Uterus (tissue), 4 donors: ENCODE data around the gene ROM1. TPM values are rescaled to one million over a fixed set of nuclear protein-coding genes. Genes with fewer than 3 reads are reported as not detected.
"Not testable (repeated sequence)": the region's sequence is repeated elsewhere in the genome, so short reads cannot be mapped to it uniquely, and the experiment has no call there.

Experiments used
- DNase-seq, 2 donors: peaks; one replicate each; pipeline ENCODE4 v3.0.0-alpha.2; 2019 to 2020
- H3K27ac ChIP-seq, 2 donors: fragments of 200-600 bp; sonication (generic); 1 replicate in 1 of 2; 2 replicates in 1 of 2; pipeline ENCODE4 v1.5.1; 2016 to 2018
- H3K27me3 ChIP-seq, 2 donors: fragments of 200-600 bp; sonication (generic); one replicate each; pipeline ENCODE4 v1.5.1; 2018 to 2019; ENCODE audit warnings: control low read depth in 1 of 2
- H3K36me3 ChIP-seq, 2 donors: fragments of 200-600 bp; sonication (generic); one replicate each; pipeline ENCODE4 v1.5.1; 2019; ENCODE audit warnings: control low read depth in 1 of 2
- H3K4me1 ChIP-seq, 2 donors: fragments of 200-600 bp; sonication (generic); one replicate each; pipeline ENCODE4 v1.5.1; 2018 to 2019; ENCODE audit warnings: control low read depth in 1 of 2
- H3K4me3 ChIP-seq, 2 donors: fragments of 200-600 bp; sonication (generic); 1 replicate in 1 of 2; 2 replicates in 1 of 2; pipeline ENCODE4 v1.5.1; 2018 to 2019; ENCODE audit warnings: mild to moderate bottlenecking in 1 of 2
- H3K9me3 ChIP-seq, 2 donors: fragments of 200-600 bp; sonication (generic); one replicate each; pipeline ENCODE4 v1.5.1; 2019; ENCODE audit warnings: control low read depth in 1 of 2
- POLR2A ChIP-seq, 2 donors: fragments of 450-650 bp; IDR thresholded peaks; one replicate each; pipeline ENCODE4 v1.6.1; 2016; ENCODE audit warnings: antibody characterized with exemption in 2 of 2, mild to moderate bottlenecking in 1 of 2, moderate library complexity in 1 of 2
- intact Hi-C: fragments of 100-400 bp; cut with DNase I; formaldehyde crosslinking; loops from one replicate; pipeline ENCODE4 v1.15.1; 2023; ENCODE audit warnings: low total_unique reads
- total RNA-seq, 4 donors: library from RNA; depleted of rRNA in 3 of 4; stranded (reverse); fragments of >200 nt in 3 of 4; gene quantifications; one replicate each; pipeline versions ENCODE4 v1.1.0 to v1.2.4, GENCODE V29; 2014 to 2023
- TF ChIP-seq, protein P1 (sequence below), 4 experiments: fragments of 200-600 bp in 2 of 4; fragments of 450-650 bp in 2 of 4; sonication (generic) in 2 of 4; IDR thresholded peaks; one replicate each; pipeline ENCODE4 v1.5.1; 2016 to 2019; ENCODE audit warnings: antibody characterized with exemption in 4 of 4, mild to moderate bottlenecking in 2 of 4, moderate library complexity in 1 of 4
- donor health status: DM: yes; HTN: yes; CAD: no.

Gene ROM1
- total RNA-seq, 4 donors from 2014 or later = 0.77 to 11.9 (median 5.3) TPM; not detected in 1

GRCh38 chr11:62569611-62570010 lies 43.4 kb upstream of the ROM1 start:
- no peaks in the 10 kb centered on the region for H3K27me3 ChIP-seq
- no peak for DNase-seq
- no peak for TF ChIP-seq POLR2A (IDR thresholded peaks at IDR 0.05)
- TF ChIP-seq, protein P1, sequence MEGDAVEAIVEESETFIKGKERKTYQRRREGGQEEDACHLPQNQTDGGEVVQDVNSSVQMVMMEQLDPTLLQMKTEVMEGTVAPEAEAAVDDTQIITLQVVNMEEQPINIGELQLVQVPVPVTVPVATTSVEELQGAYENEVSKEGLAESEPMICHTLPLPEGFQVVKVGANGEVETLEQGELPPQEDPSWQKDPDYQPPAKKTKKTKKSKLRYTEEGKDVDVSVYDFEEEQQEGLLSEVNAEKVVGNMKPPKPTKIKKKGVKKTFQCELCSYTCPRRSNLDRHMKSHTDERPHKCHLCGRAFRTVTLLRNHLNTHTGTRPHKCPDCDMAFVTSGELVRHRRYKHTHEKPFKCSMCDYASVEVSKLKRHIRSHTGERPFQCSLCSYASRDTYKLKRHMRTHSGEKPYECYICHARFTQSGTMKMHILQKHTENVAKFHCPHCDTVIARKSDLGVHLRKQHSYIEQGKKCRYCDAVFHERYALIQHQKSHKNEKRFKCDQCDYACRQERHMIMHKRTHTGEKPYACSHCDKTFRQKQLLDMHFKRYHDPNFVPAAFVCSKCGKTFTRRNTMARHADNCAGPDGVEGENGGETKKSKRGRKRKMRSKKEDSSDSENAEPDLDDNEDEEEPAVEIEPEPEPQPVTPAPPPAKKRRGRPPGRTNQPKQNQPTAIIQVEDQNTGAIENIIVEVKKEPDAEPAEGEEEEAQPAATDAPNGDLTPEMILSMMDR (IDR thresholded peaks at IDR 0.05) = no peak
- peaks cover 0 to 5% of the 10 kb centered on the region in 2 donors for H3K4me1 ChIP-seq
- no peaks in the 10 kb centered on the region for H3K36me3 ChIP-seq
- H3K9me3 ChIP-seq = no peaks in the 10 kb centered on the region
- intact Hi-C loops = no loop called here
- H3K27ac ChIP-seq = no peak overlapping the region
- H3K4me3 ChIP-seq = no peak overlapping the region

- DNase-seq, H3K27me3 ChIP-seq, H3K36me3 ChIP-seq, H3K27ac ChIP-seq, H3K9me3 ChIP-seq, H3K4me3 ChIP-seq, intact Hi-C loops: not testable (repeated sequence)
- H3K4me1 ChIP-seq = peaks cover 0 to 15% of the 10 kb centered on the region in 2 donors
Measured at GRCh38 chr11:62570903-62571302, 42.2 kb upstream of the ROM1 start.

GRCh38 chr11:62571493-62571892 lies 41.6 kb upstream of the ROM1 start:
- peaks cover 0 to 17% of the 10 kb centered on the region in 2 donors for H3K4me1 ChIP-seq
- H3K27me3 ChIP-seq, H3K9me3 ChIP-seq, intact Hi-C loops, H3K36me3 ChIP-seq, DNase-seq, H3K27ac ChIP-seq, H3K4me3 ChIP-seq: not testable (repeated sequence)

GRCh38 chr11:62572431-62572830 lies 40.6 kb upstream of the ROM1 start:
- intact Hi-C loops = no loop called here
- DNase-seq = no peak
- TF ChIP-seq, protein P1 (IDR thresholded peaks at IDR 0.05) = no peak
- no peak for TF ChIP-seq POLR2A (IDR thresholded peaks at IDR 0.05)
- peak overlapping the region; percentile 77 to 90 for H3K27ac ChIP-seq
- no peaks in the 10 kb centered on the region for H3K27me3 ChIP-seq
- H3K4me1 ChIP-seq = peaks cover 0 to 17% of the 10 kb centered on the region in 2 donors
- no peaks in the 10 kb centered on the region for H3K9me3 ChIP-seq
- no peaks in the 10 kb centered on the region for H3K36me3 ChIP-seq
- H3K4me3 ChIP-seq = peak overlapping the region; percentile 57 to 95

- no peak for DNase-seq
- intact Hi-C loops = no loop called here
- Histone ChIP-seq H3K27me3 (no peaks in the 10 kb centered on the region), H3K4me3 (peak overlapping the region; percentile 57 to 95), H3K27ac (peak overlapping the region; percentile 77 to 90), H3K9me3 (no peaks in the 10 kb centered on the region), H3K36me3 (no peaks in the 10 kb centered on the region), H3K4me1 (peaks cover 0 to 12% of the 10 kb centered on the region in 2 donors)
- TF ChIP-seq, protein P1 (IDR thresholded peaks at IDR 0.05) = no peak
- TF ChIP-seq POLR2A (IDR thresholded peaks at IDR 0.05) = no peak
Measured at GRCh38 chr11:62573006-62573591, 40.0 kb upstream of the ROM1 start.

- no peaks in the 10 kb centered on the region for H3K9me3 ChIP-seq
- intact Hi-C loops = no loop called here
- DNase-seq = peak; percentile 99
- TF ChIP-seq POLR2A (IDR thresholded peaks at IDR 0.05) = peak; percentile 85 to 97
- TF ChIP-seq, protein P1 (IDR thresholded peaks at IDR 0.05) = peak in 2 of 4 experiments; percentile 10 to 20
- peaks cover 0 to 12% of the 10 kb centered on the region in 2 donors for H3K4me1 ChIP-seq
- H3K27ac ChIP-seq = peak within 1 kb of the TSS; percentile 95 to 99
- peak within 1 kb of the TSS; percentile 62 to 95 for H3K4me3 ChIP-seq
- no peaks in the 10 kb centered on the region for H3K27me3 ChIP-seq
- H3K36me3 ChIP-seq = no peaks in the 10 kb centered on the region
Measured at GRCh38 chr11:62573592-62574362, 39.3 kb upstream of the ROM1 start, which contains the start of gene EEF1G. Gene EEF1G (minus strand): TSS chr11:62573891. CDS start chr11:62573842, 49 bp downstream.
